Neural cell (in vitro differentiated cells): Measurements from ENCODE around the gene LRTM1. TPM values are rescaled to one million over a fixed set of nuclear protein-coding genes. Genes with fewer than 3 reads are reported as not detected.

Source experiments
- H2AFZ ChIP-seq: fragments of 200-600, 300-800 bp; sonication (generic), shearing (Covaris generic); 2 replicates; pipeline ENCODE4 v1.6.0; 2014; ENCODE audit warnings: low read depth, mild to moderate bottlenecking, antibody characterized with exemption, low read length, moderate library complexity
- H3F3A ChIP-seq: fragments of 200-600 bp; shearing (Covaris generic); 2 replicates; pipeline ENCODE4 v1.6.1; 2016; ENCODE audit warnings: mild to moderate bottlenecking, moderate library complexity, mixed read lengths, antibody characterized with exemption, low read length; ENCODE audit not compliant: insufficient read depth, poor library complexity, severe bottlenecking
- H3K27ac ChIP-seq: fragments of 200-600, 300-800 bp; sonication (generic), shearing (Covaris generic); 2 replicates; pipeline ENCODE4 v1.5.1; 2014; ENCODE audit warnings: mild to moderate bottlenecking, low read length, moderate library complexity
- H3K27me3 ChIP-seq: fragments of 300-800, 200-600 bp; sonication (generic), shearing (Covaris generic); 2 replicates; pipeline ENCODE4 v1.6.0; 2014; ENCODE audit warnings: mild to moderate bottlenecking, low read depth, low read length, moderate library complexity; ENCODE audit not compliant: insufficient read depth
- H3K36me3 ChIP-seq: fragments of 300-800, 200-600 bp; sonication (generic), shearing (Covaris generic); 2 replicates; pipeline ENCODE4 v1.5.1; 2014; ENCODE audit warnings: mild to moderate bottlenecking, antibody characterized with exemption, low read length, moderate library complexity; ENCODE audit not compliant: insufficient read depth
- H3K4me2 ChIP-seq: fragments of 300-800, 200-600 bp; sonication (generic), shearing (Covaris generic); 2 replicates; pipeline ENCODE4 v1.6.0; 2014; ENCODE audit warnings: mild to moderate bottlenecking, low read length
- H3K4me3 ChIP-seq: fragments of 300-800, 200-600 bp; sonication (generic), shearing (Covaris generic); 2 replicates; pipeline ENCODE4 v1.5.1; 2014; ENCODE audit warnings: mild to moderate bottlenecking, low read length, moderate library complexity
- H3K79me2 ChIP-seq: fragments of 200-600 bp; shearing (Covaris generic); replicated peaks from 2 replicates; pipeline ENCODE4 v1.6.0; 2014; ENCODE audit warnings: mild to moderate bottlenecking, low read length, moderate library complexity; ENCODE audit not compliant: insufficient read depth
- H3K9ac ChIP-seq: fragments of 300-800, 200-600 bp; sonication (generic), shearing (Covaris generic); 2 replicates; pipeline ENCODE4 v1.6.1; 2016; ENCODE audit warnings: mild to moderate bottlenecking, low read length, mixed read lengths
- H3K9me2 ChIP-seq: fragments of 200-600 bp; shearing (Covaris generic); 2 replicates; pipeline ENCODE4 v1.6.1; 2016; ENCODE audit warnings: mild to moderate bottlenecking, low read length, mixed read lengths; ENCODE audit not compliant: insufficient read depth
- H3K9me3 ChIP-seq: fragments of 200-600, 300-800 bp; sonication (generic), shearing (Covaris generic); 2 replicates; pipeline ENCODE4 v1.6.1; 2016; ENCODE audit warnings: mild to moderate bottlenecking, mixed run types, low read length, moderate library complexity, mixed read lengths
- H4K20me1 ChIP-seq: fragments of 200-600 bp; shearing (Covaris generic); 2 replicates; pipeline ENCODE4 v1.6.1; 2016; ENCODE audit warnings: mild to moderate bottlenecking, mixed run types; ENCODE audit not compliant: insufficient read depth
- CTCF ChIP-seq: fragments of 450-650 bp; IDR thresholded peaks from 2 replicates; pipeline ENCODE4 v1.5.1; 2014; ENCODE audit warnings: antibody characterized with exemption, mild to moderate bottlenecking, moderate library complexity; ENCODE audit not compliant: poor library complexity, severe bottlenecking
- EP300 ChIP-seq: fragments of 450-650 bp; conservative IDR thresholded peaks from 2 replicates; pipeline ENCODE4 v1.6.1; 2014; ENCODE audit warnings: antibody characterized with exemption, mild to moderate bottlenecking, moderate library complexity; ENCODE audit not compliant: poor library complexity, severe bottlenecking
- EZH2 ChIP-seq: fragments of 200-600, 300-800 bp; shearing (Covaris generic), sonication (generic); IDR thresholded peaks from 2 replicates; pipeline ENCODE4 v1.6.1; 2014; ENCODE audit warnings: antibody characterized with exemption, low read length, borderline replicate concordance, mild to moderate bottlenecking; ENCODE audit not compliant: insufficient read depth, poor library complexity, severe bottlenecking
- MXI1 ChIP-seq: fragments of 450-650 bp; conservative IDR thresholded peaks from 2 replicates; pipeline ENCODE4 v1.6.1; 2014; ENCODE audit warnings: antibody characterized with exemption, mild to moderate bottlenecking; ENCODE audit not compliant: poor library complexity, severe bottlenecking
- POLR2AphosphoS5 ChIP-seq: IDR thresholded peaks from 2 replicates; pipeline ENCODE4 v1.6.1; 2012
- RAD21 ChIP-seq: fragments of 450-650 bp; conservative IDR thresholded peaks from 2 replicates; pipeline ENCODE4 v1.6.1; 2014; ENCODE audit warnings: antibody characterized with exemption, mild to moderate bottlenecking, moderate library complexity
- REST ChIP-seq: IDR thresholded peaks from 2 replicates; pipeline ENCODE4 v1.6.1; 2012; ENCODE audit warnings: borderline replicate concordance
- SMC3 ChIP-seq: fragments of 450-650 bp; conservative IDR thresholded peaks from 2 replicates; pipeline ENCODE4 v1.6.1; 2014; ENCODE audit warnings: antibody characterized with exemption, mild to moderate bottlenecking, moderate library complexity; ENCODE audit not compliant: poor library complexity
- TAF1 ChIP-seq: IDR thresholded peaks from 2 replicates; pipeline ENCODE4 v1.6.1; 2012; ENCODE audit warnings: low read depth
- polyA plus RNA-seq: library from polyadenylated mRNA; depleted of rRNA; stranded (reverse); fragments of >200 nt; gene quantifications from 2 replicates; pipeline ENCODE4 v1.2.3, GENCODE V29; 2014

Gene LRTM1
- polyA plus RNA-seq, 1 donor from 2014 or later: not detected

DNA sequence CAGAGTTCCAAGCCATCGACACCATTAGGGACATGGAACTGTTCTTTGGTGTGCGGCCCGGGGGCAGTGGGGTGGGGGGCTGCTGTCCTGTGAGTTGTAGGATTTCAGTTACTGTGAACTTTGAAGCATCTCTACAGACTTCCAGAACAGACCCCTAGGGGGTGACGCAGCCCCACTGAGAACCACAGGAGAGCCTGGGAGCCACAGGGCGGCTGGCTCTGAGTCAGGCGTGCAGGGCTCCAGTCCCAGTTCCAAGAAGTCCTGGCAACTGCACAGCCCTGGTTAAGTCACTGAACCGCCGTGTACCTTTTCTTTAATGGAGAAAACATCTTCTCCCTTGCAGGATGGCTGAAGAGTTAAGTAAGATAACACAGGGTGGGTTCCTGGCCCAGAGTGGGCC, 23.5 kb upstream of the LRTM1 start:
- H3K79me2 ChIP-seq: no peaks in the 10 kb centered on the region
- H3K9ac ChIP-seq: no peak overlapping the region
- no peaks in the 10 kb centered on the region for H3F3A ChIP-seq
- no peak overlapping the region for H3K4me3 ChIP-seq
- no peaks in the 10 kb centered on the region for H3K9me2 ChIP-seq
- no peak for TF ChIP-seq MXI1
- no peak for TF ChIP-seq REST
- no peak for TF ChIP-seq RAD21
- TF ChIP-seq EZH2: no peak
- TF ChIP-seq TAF1: no peak
- TF ChIP-seq SMC3: no peak
- no peak for TF ChIP-seq POLR2AphosphoS5
- TF ChIP-seq EP300: no peak
- no peak for TF ChIP-seq CTCF
- no peak overlapping the region for H3K27ac ChIP-seq
- H3K4me2 ChIP-seq: no peak overlapping the region
- no peaks in the 10 kb centered on the region for H3K9me3 ChIP-seq
- H3K36me3 ChIP-seq: no peaks in the 10 kb centered on the region
- H2AFZ ChIP-seq: no peak overlapping the region
- no peaks in the 10 kb centered on the region for H4K20me1 ChIP-seq
- no peaks in the 10 kb centered on the region for H3K27me3 ChIP-seq

DNA sequence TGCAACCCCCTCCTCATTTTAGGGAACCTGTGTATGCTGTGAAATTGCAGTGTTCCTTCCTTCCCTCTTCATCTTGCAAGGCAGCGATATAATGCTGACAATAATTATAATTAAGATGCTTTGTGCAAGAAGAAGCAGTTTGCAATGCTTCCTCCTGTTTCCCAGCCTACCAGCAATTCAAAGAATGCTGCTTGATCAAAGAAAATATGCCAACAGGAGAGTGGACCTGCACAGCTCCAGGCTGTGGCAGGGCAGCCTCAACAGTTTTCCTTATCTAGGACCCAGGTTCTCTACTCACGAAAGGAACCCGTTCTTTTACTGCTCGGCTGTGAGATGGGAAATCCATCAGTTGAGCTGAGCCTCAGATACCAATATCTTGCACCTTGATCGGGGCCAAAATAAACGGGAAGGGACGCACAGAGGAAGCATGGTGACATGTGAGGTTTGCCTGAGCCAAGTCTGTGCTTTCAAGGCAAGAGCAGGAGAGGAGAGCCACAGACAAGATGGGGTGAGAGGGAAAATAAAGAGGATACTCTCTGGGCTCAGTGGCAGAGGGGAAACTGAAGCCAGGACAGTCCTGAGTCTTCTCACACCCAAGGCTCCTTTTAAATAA, 22.6 kb upstream of the LRTM1 start:
- Histone ChIP-seq H3K9me3 (no peaks in the 10 kb centered on the region), H3K9me2 (no peaks in the 10 kb centered on the region), H3K36me3 (no peaks in the 10 kb centered on the region), H2AFZ (no peak overlapping the region), H3K27ac (no peak overlapping the region), H3K27me3 (no peaks in the 10 kb centered on the region), H3K79me2 (no peaks in the 10 kb centered on the region), H3K4me3 (no peak overlapping the region), H4K20me1 (no peaks in the 10 kb centered on the region), H3F3A (no peaks in the 10 kb centered on the region), H3K4me2 (no peak overlapping the region), H3K9ac (no peak overlapping the region)
- TF ChIP-seq CTCF: no peak
- TF ChIP-seq TAF1: no peak
- no peak for TF ChIP-seq EP300
- TF ChIP-seq RAD21: no peak
- no peak for TF ChIP-seq EZH2
- TF ChIP-seq SMC3: no peak
- TF ChIP-seq POLR2AphosphoS5: no peak
- no peak for TF ChIP-seq REST
- no peak for TF ChIP-seq MXI1
